Trophoblast cell (in vitro differentiated cells and primary cell): ENCODE results near the gene NUP93.
A peak's percentile ranks its signal among the peaks of the same experiment; 100 is the strongest.
"Not testable (repeated sequence)": the region's sequence is repeated elsewhere in the genome, so short reads cannot be mapped to it uniquely, and the experiment has no call there.

ENCODE experiments used
- DNase-seq, 2 donors: peaks; one replicate each; pipeline ENCODE4 v3.0.0-alpha.2; 2016
- H2AFZ ChIP-seq: 2 replicates; pipeline ENCODE4 v1.6.1; 2013; ENCODE audit warnings: low read length, moderate library complexity, mild to moderate bottlenecking; ENCODE audit not compliant: insufficient read depth, poor library complexity
- H2AK5ac ChIP-seq: 2 replicates; pipeline ENCODE4 v1.6.1; 2013; ENCODE audit warnings: mild to moderate bottlenecking, low read length
- H2BK120ac ChIP-seq: 2 replicates; pipeline ENCODE4 v1.6.1; 2013; ENCODE audit warnings: low read length, mild to moderate bottlenecking, moderate library complexity; ENCODE audit not compliant: insufficient read depth, poor library complexity
- H2BK12ac ChIP-seq: 2 replicates; pipeline ENCODE4 v1.6.1; 2013; ENCODE audit warnings: mild to moderate bottlenecking, low read length, moderate library complexity
- H2BK5ac ChIP-seq: 2 replicates; pipeline ENCODE4 v1.6.1; 2013; ENCODE audit warnings: low read length, low read depth, moderate library complexity, mild to moderate bottlenecking; ENCODE audit not compliant: poor library complexity
- H3K14ac ChIP-seq: 2 replicates; pipeline ENCODE4 v1.6.1; 2013; ENCODE audit warnings: mild to moderate bottlenecking, low read length
- H3K18ac ChIP-seq: 2 replicates; pipeline ENCODE4 v1.6.1; 2013; ENCODE audit warnings: mild to moderate bottlenecking, low read length
- H3K23ac ChIP-seq: 2 replicates; pipeline ENCODE4 v1.6.1; 2013; ENCODE audit warnings: low read length
- H3K27ac ChIP-seq: 2 replicates; pipeline ENCODE4 v1.5.1; 2013; ENCODE audit warnings: low read depth, mild to moderate bottlenecking, inconsistent platforms, low read length, moderate library complexity
- H3K27me3 ChIP-seq: 2 replicates; pipeline ENCODE4 v1.6.1; 2013; ENCODE audit warnings: inconsistent platforms, mild to moderate bottlenecking, low read length, moderate library complexity; ENCODE audit not compliant: insufficient read depth
- H3K36me3 ChIP-seq, 2 experiments: 1 replicate in 1 of 2; 2 replicates in 1 of 2; pipeline ENCODE4 v1.6.1; 2013; ENCODE audit warnings: low read length in 2 of 2, mild to moderate bottlenecking in 2 of 2, moderate library complexity in 1 of 2; ENCODE audit not compliant: insufficient read depth in 2 of 2, control insufficient read depth in 1 of 2
- H3K4ac ChIP-seq: 2 replicates; pipeline ENCODE4 v1.6.1; 2013; ENCODE audit warnings: low read depth, mild to moderate bottlenecking, low read length, moderate library complexity
- H3K4me1 ChIP-seq, 2 experiments: 1 replicate in 1 of 2; 2 replicates in 1 of 2; pipeline ENCODE4 v1.6.1; 2013; ENCODE audit warnings: low read length in 2 of 2, mild to moderate bottlenecking in 2 of 2, moderate library complexity in 1 of 2; ENCODE audit not compliant: insufficient read depth in 2 of 2, control insufficient read depth in 1 of 2
- H3K4me2 ChIP-seq: 2 replicates; pipeline ENCODE4 v1.6.1; 2013; ENCODE audit warnings: inconsistent platforms, mild to moderate bottlenecking, low read length, moderate library complexity
- H3K4me3 ChIP-seq: 2 replicates; pipeline ENCODE4 v1.5.1; 2013; ENCODE audit warnings: mild to moderate bottlenecking, low read depth, low read length, inconsistent platforms
- H3K79me1 ChIP-seq: one replicate; pipeline ENCODE4 v1.6.1; 2013; ENCODE audit warnings: low read length
- H3K79me2 ChIP-seq: 2 replicates; pipeline ENCODE4 v1.6.1; 2013; ENCODE audit warnings: low read length, mild to moderate bottlenecking; ENCODE audit not compliant: control insufficient read depth, insufficient read depth, poor library complexity
- H3K9ac ChIP-seq: 2 replicates; pipeline ENCODE4 v1.6.1; 2013; ENCODE audit warnings: mild to moderate bottlenecking, low read length
- H3K9me3 ChIP-seq: 2 replicates; pipeline ENCODE4 v1.6.1; 2013; ENCODE audit warnings: low read depth, mild to moderate bottlenecking, control low read depth, inconsistent platforms, low read length; ENCODE audit not compliant: insufficient read depth
- H4K12ac ChIP-seq: 2 replicates; pipeline ENCODE4 v1.6.1; 2013; ENCODE audit warnings: low read depth, mild to moderate bottlenecking, low read length, moderate library complexity
- H4K8ac ChIP-seq: 2 replicates; pipeline ENCODE4 v1.6.1; 2013; ENCODE audit warnings: low read depth, mild to moderate bottlenecking, low read length, moderate library complexity
- H4K91ac ChIP-seq: one replicate; pipeline ENCODE4 v1.6.1; 2013; ENCODE audit warnings: low read depth, mild to moderate bottlenecking, low read length, moderate library complexity
- WGBS: extraction: QIAGEN DNeasy Blood & Tissue Kit; methylation state at CpG from one replicate; pipeline ENCODE4 v1.1.7; 2013; ENCODE audit warnings: missing lambda C conversion rate; ENCODE audit not compliant: insufficient read length, insufficient coverage; ENCODE audit errors: extremely low coverage; 5-methylcytosine and 5-hydroxymethylcytosine counted together

Gene NUP93

DNA sequence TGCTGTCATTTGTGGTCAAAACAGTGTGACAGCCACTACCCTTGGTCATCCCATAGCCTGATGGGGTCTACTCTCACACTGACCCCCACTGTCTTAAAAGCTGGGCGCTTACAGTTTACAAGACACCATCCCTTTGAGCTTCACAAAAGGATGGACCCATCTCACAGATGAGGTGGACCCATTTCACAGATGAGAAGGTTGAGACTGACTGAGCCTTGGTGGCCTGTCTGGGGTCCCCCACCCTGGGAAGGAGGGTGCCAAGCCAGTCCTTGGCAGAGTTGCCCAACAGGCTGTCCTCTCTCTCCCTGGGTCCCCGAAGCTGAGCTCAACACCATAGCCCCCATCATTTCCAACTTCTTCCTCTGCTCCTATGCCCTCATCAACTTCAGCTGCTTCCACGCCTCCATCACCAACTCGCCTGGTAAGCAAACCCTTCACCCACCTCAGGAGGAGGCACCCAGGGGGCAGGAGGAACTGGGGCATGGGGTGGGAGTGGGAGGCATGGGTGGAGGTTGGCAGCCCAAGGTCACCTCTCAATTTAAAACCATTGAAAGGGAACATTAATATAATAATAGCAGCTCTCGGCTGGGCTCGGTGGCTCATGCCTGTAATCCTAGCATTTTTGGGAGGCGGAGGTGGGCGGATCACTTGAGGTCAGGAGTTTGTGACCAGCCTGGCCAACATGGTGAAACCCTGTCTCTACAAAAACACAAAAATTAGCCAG, 152.3 kb downstream of the NUP93 start:
- Histone ChIP-seq H3K9me3 (peaks cover 8% of the 10 kb centered on the region), H3K27me3 (no peaks in the 10 kb centered on the region), H3K4me1 (no peaks in the 10 kb centered on the region), H3K4ac (no peak overlapping the region), H3K4me3 (no peak overlapping the region), H2BK120ac (no peak overlapping the region), H2AK5ac (no peak overlapping the region), H3K79me2 (no peaks in the 10 kb centered on the region), H2BK12ac (no peak overlapping the region), H3K4me2 (no peak overlapping the region), H4K12ac (no peak overlapping the region), H3K18ac (no peak overlapping the region), H3K9ac (no peak overlapping the region), H2BK5ac (no peak overlapping the region), H3K23ac (no peak overlapping the region), H4K8ac (no peak overlapping the region), H3K79me1 (no peaks in the 10 kb centered on the region), H3K27ac (no peak overlapping the region), H2AFZ (no peak overlapping the region), H4K91ac (no peak overlapping the region), H3K14ac (no peak overlapping the region), H3K36me3 (no peaks in the 10 kb centered on the region)
- DNase-seq, result no peak
- no CpG with 5 or more reads among the region's 8 CpGs for WGBS

- WGBS, result no CpG with 5 or more reads among the region's 2 CpGs
- H2BK120ac ChIP-seq, result no peak overlapping the region
- H3K23ac ChIP-seq, result no peak overlapping the region
Measured at GRCh38 chr16:56883586-56883985, 153.7 kb downstream of the NUP93 start.

DNA sequence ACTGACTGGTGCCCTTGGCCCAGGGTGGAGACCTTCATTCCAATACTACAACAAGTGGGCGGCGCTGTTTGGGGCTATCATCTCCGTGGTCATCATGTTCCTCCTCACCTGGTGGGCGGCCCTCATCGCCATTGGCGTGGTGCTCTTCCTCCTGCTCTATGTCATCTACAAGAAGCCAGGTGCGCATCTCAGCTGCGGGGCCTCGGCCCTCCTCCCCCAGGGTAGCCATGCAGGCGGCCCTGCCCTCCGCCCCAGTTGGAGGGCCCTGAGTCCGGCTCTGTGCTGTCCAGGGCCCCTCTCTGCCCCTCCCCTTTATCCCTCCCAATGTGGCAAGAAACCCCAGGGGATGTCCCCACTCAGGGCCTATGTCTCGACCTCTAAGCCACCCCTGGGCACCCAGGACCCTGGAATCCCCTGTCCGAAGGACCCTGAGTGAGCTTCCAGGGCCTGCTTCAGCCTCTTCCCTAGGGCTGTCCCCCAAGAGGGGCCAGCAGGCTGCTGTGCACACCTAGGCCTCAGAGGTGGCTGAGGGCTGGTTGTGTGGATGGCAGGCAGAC, 154.2 kb downstream of the NUP93 start:
- Histone ChIP-seq H3K79me1 (no peaks in the 10 kb centered on the region), H4K12ac (no peak overlapping the region), H3K4me1 (no peaks in the 10 kb centered on the region), H3K23ac (no peak overlapping the region), H4K8ac (no peak overlapping the region), H3K79me2 (no peaks in the 10 kb centered on the region), H2AK5ac (no peak overlapping the region), H3K9ac (no peak overlapping the region), H3K4ac (no peak overlapping the region), H2BK5ac (no peak overlapping the region), H2BK120ac (no peak overlapping the region), H3K27me3 (no peaks in the 10 kb centered on the region), H3K4me2 (no peak overlapping the region), H2AFZ (no peak overlapping the region), H3K9me3 (peaks cover 8% of the 10 kb centered on the region), H3K4me3 (no peak overlapping the region), H2BK12ac (no peak overlapping the region), H3K14ac (peak overlapping the region; percentile 7), H3K36me3 (no peaks in the 10 kb centered on the region), H3K27ac (no peak overlapping the region), H3K18ac (no peak overlapping the region), H4K91ac (no peak overlapping the region)
- no peak for DNase-seq
- no CpG with 5 or more reads among the region's 14 CpGs for WGBS

More at GRCh38 chr16:56883586-56883985, 153.7 kb downstream of the NUP93 start:
- H3K36me3 ChIP-seq, result no peaks in the 10 kb centered on the region
- no peak overlapping the region for H3K4ac ChIP-seq
- no peak overlapping the region for H3K4me3 ChIP-seq
- H3K27ac ChIP-seq, result no peak overlapping the region
- H3K9ac ChIP-seq, result peak overlapping the region; percentile 10
- no peaks in the 10 kb centered on the region for H3K79me2 ChIP-seq
- DNase-seq, result no peak
- H3K4me2 ChIP-seq, result no peak overlapping the region
- H3K4me1 ChIP-seq, result no peaks in the 10 kb centered on the region
- H3K18ac ChIP-seq, result no peak overlapping the region
- no peaks in the 10 kb centered on the region for H3K27me3 ChIP-seq
- no peaks in the 10 kb centered on the region for H3K79me1 ChIP-seq
- H4K91ac ChIP-seq, result no peak overlapping the region
- no peak overlapping the region for H2BK12ac ChIP-seq
- H2AFZ ChIP-seq, result no peak overlapping the region
- no peak overlapping the region for H4K12ac ChIP-seq
- peak overlapping the region; percentile 7 for H3K14ac ChIP-seq
- H2BK5ac ChIP-seq, result no peak overlapping the region
- peaks cover 8% of the 10 kb centered on the region for H3K9me3 ChIP-seq
- no peak overlapping the region for H4K8ac ChIP-seq
- no peak overlapping the region for H2AK5ac ChIP-seq

GRCh38 chr16:56884929-56885328, 155.0 kb downstream of the NUP93 start:
- no CpG with 5 or more reads among the region's 13 CpGs for WGBS
- H3K23ac ChIP-seq, H3K9ac ChIP-seq: not testable (repeated sequence)

More at GRCh38 chr16:56884929-56885328, 155.0 kb downstream of the NUP93 start:
- H2BK120ac ChIP-seq, H4K12ac ChIP-seq, H3K27ac ChIP-seq, H3K18ac ChIP-seq, H2BK5ac ChIP-seq, H3K4ac ChIP-seq, H2AFZ ChIP-seq, H2BK12ac ChIP-seq, H3K79me1 ChIP-seq, H3K27me3 ChIP-seq, DNase-seq, H3K4me2 ChIP-seq, H2AK5ac ChIP-seq, H3K4me1 ChIP-seq, H3K9me3 ChIP-seq, H4K8ac ChIP-seq, H3K79me2 ChIP-seq, H3K36me3 ChIP-seq, H3K4me3 ChIP-seq, H3K14ac ChIP-seq, H4K91ac ChIP-seq: not testable (repeated sequence)
